RWPE2 (cell line): ENCODE data around the gene PAK1.

Source experiments
- ATAC-seq: fragments of 200-7000 bp; cut with Tn5 transposase; 3 replicates; pipeline ENCODE4 v1.9.1; 2021; ENCODE audit warnings: low read depth
- DNase-seq: peaks from one replicate; pipeline ENCODE4 v3.0.0-alpha.2; 2020; ENCODE audit warnings: low spot score
- H3K27ac ChIP-seq: fragments of 450-650 bp; 2 replicates; pipeline ENCODE4 v1.5.1; 2017; ENCODE audit warnings: mild to moderate bottlenecking; ENCODE audit not compliant: poor library complexity, severe bottlenecking
- H3K27me3 ChIP-seq: fragments of 250-450 bp; sonication (Bioruptor Pico); 2 replicates; pipeline ENCODE4 v1.5.1; 2021; ENCODE audit warnings: mild to moderate bottlenecking, moderate library complexity; ENCODE audit not compliant: insufficient read depth, poor library complexity, severe bottlenecking
- H3K36me3 ChIP-seq: fragments of 250-450 bp; sonication (Bioruptor Pico); 2 replicates; pipeline ENCODE4 v1.5.1; 2020; ENCODE audit warnings: low read depth, mild to moderate bottlenecking, moderate library complexity
- H3K4me1 ChIP-seq: fragments of 250-450 bp; sonication (Bioruptor Pico); 2 replicates; pipeline ENCODE4 v1.5.1; 2021; ENCODE audit warnings: mild to moderate bottlenecking, moderate library complexity; ENCODE audit not compliant: insufficient read depth, poor library complexity, severe bottlenecking
- H3K4me3 ChIP-seq: fragments of 250-450 bp; sonication (Bioruptor Pico); 2 replicates; pipeline ENCODE4 v1.5.1; 2021; ENCODE audit warnings: mild to moderate bottlenecking, moderate library complexity; ENCODE audit not compliant: severe bottlenecking
- H3K9me3 ChIP-seq: fragments of 250-450 bp; sonication (Bioruptor Pico); 2 replicates; pipeline ENCODE4 v1.5.1; 2021; ENCODE audit warnings: mild to moderate bottlenecking, moderate library complexity; ENCODE audit not compliant: severe bottlenecking
- CTCF ChIP-seq: fragments of 450-650 bp; IDR thresholded peaks from one replicate; pipeline ENCODE4 v1.5.1; 2017; ENCODE audit warnings: mild to moderate bottlenecking, moderate library complexity; ENCODE audit not compliant: poor library complexity, severe bottlenecking

Gene PAK1

GRCh38 chr11:77424644-77425043, 49.2 kb downstream of the PAK1 start:
- ATAC-seq: no peak
- no peak for TF ChIP-seq CTCF

GRCh38 chr11:77423624-77424023, 50.3 kb downstream of the PAK1 start:
- DNase-seq (no peak), ATAC-seq (no peak)
- Histone ChIP-seq H3K4me1 (no peaks in the 10 kb centered on the region), H3K36me3 (no peaks in the 10 kb centered on the region), H3K27me3 (no peaks in the 10 kb centered on the region), H3K27ac (no peak overlapping the region), H3K9me3 (no peaks in the 10 kb centered on the region), H3K4me3 (no peak overlapping the region)
- TF ChIP-seq CTCF: no peak

More at GRCh38 chr11:77424644-77425043, 49.2 kb downstream of the PAK1 start:
- H3K36me3 ChIP-seq: no peaks in the 10 kb centered on the region
- no peak for DNase-seq
- no peak overlapping the region for H3K27ac ChIP-seq
- H3K4me3 ChIP-seq: no peak overlapping the region
- no peaks in the 10 kb centered on the region for H3K27me3 ChIP-seq
- no peaks in the 10 kb centered on the region for H3K9me3 ChIP-seq
- H3K4me1 ChIP-seq: no peaks in the 10 kb centered on the region

GRCh38 chr11:77422687-77423086, 51.2 kb downstream of the PAK1 start:
- TF ChIP-seq CTCF: no peak
- no peak for ATAC-seq
- H3K36me3 ChIP-seq: no peaks in the 10 kb centered on the region
- H3K9me3 ChIP-seq: no peaks in the 10 kb centered on the region
- no peak for DNase-seq
- no peaks in the 10 kb centered on the region for H3K4me1 ChIP-seq
- H3K27ac ChIP-seq: no peak overlapping the region
- no peaks in the 10 kb centered on the region for H3K27me3 ChIP-seq
- H3K4me3 ChIP-seq: no peak overlapping the region

GRCh38 chr11:77421041-77421723, 52.7 kb downstream of the PAK1 start:
- TF ChIP-seq CTCF: no peak
- no peak overlapping the region for H3K4me3 ChIP-seq
- H3K4me1 ChIP-seq: no peaks in the 10 kb centered on the region
- no peak for ATAC-seq
- no peak overlapping the region for H3K27ac ChIP-seq
- H3K27me3 ChIP-seq: no peaks in the 10 kb centered on the region
- no peak for DNase-seq
- no peaks in the 10 kb centered on the region for H3K36me3 ChIP-seq
- H3K9me3 ChIP-seq: no peaks in the 10 kb centered on the region

- H3K36me3 ChIP-seq: no peaks in the 10 kb centered on the region
- DNase-seq: no peak
Observed at GRCh38 chr11:77418971-77419597, 54.8 kb downstream of the PAK1 start.

More at GRCh38 chr11:77418971-77419597, 54.8 kb downstream of the PAK1 start:
- Histone ChIP-seq H3K4me1 (no peaks in the 10 kb centered on the region), H3K9me3 (no peaks in the 10 kb centered on the region), H3K27me3 (no peaks in the 10 kb centered on the region), H3K4me3 (no peak overlapping the region), H3K27ac (no peak overlapping the region)
- ATAC-seq: no peak
- no peak for TF ChIP-seq CTCF
